Stimulated activated CD8-positive, alpha-beta memory T cell treated with anti-CD3 and anti-CD28 coated beads, Interleukin-7, amount 100 ng/mL, for 24 hours (primary cell): ENCODE measurements around the gene MFAP4.

ENCODE experiments used
- DNase-seq: peaks from one replicate; pipeline ENCODE4 v3.0.0-alpha.2; 2020; ENCODE audit warnings: low read depth

Gene MFAP4

GRCh38 chr17:19385521-19385983 lies 1.4 kb downstream of the MFAP4 start:
- DNase-seq = no peak

- DNase-seq = no peak
Measured at GRCh38 chr17:19384723-19385391, 2.1 kb downstream of the MFAP4 start.

GRCh38 chr17:19383681-19384470 lies 3.1 kb downstream of the MFAP4 start:
- DNase-seq = no peak

- no peak for DNase-seq
Measured at GRCh38 chr17:19382531-19383444, 4.2 kb downstream of the MFAP4 start.

GRCh38 chr17:19381741-19382444 lies 5.1 kb downstream of the MFAP4 start:
- DNase-seq = no peak

- no peak for DNase-seq
Measured at GRCh38 chr17:19381361-19381740, 5.6 kb downstream of the MFAP4 start.

- DNase-seq = no peak
Measured at GRCh38 chr17:19380481-19381301, 6.3 kb downstream of the MFAP4 start.

GRCh38 chr17:19379361-19380065 lies 7.5 kb downstream of the MFAP4 start:
- DNase-seq = no peak

- DNase-seq = no peak
Measured at GRCh38 chr17:19378416-19379360, 8.3 kb downstream of the MFAP4 start, which contains the start of gene MAPK7. Gene MAPK7 (plus strand): TSS chr17:19378498. CDS start chr17:19378901, 403 bp downstream.

- DNase-seq = peak; percentile 88
Measured at GRCh38 chr17:19377602-19378415, 9.2 kb downstream of the MFAP4 start.

- no peak for DNase-seq
Measured at GRCh38 chr17:19376811-19377210, 10.2 kb downstream of the MFAP4 start.

- no peak for DNase-seq
Measured at GRCh38 chr17:19375732-19376131, 11.3 kb downstream of the MFAP4 start.

GRCh38 chr17:19374136-19374535 lies 12.9 kb downstream of the MFAP4 start:
- no peak for DNase-seq

GRCh38 chr17:19372866-19373504 lies 14.0 kb downstream of the MFAP4 start:
- no peak for DNase-seq

GRCh38 chr17:19372439-19372838 lies 14.6 kb downstream of the MFAP4 start:
- DNase-seq = no peak

- DNase-seq = no peak
Measured at GRCh38 chr17:19372011-19372370, 15.0 kb downstream of the MFAP4 start.

- DNase-seq = no peak
Measured at GRCh38 chr17:19371259-19372010, 15.6 kb downstream of the MFAP4 start.
